WTC11 (cell line): Measurements from ENCODE around the gene GALP.

ENCODE experiments used
- ATF2 ChIP-seq: sonication (generic); formaldehyde crosslinking; IDR thresholded peaks from 2 replicates; pipeline ENCODE4 v1.8.1; 2022; ENCODE audit warnings: low read depth, missing genetic modification reagents, borderline replicate concordance
- E2F4 ChIP-seq: sonication (generic); formaldehyde crosslinking; IDR thresholded peaks from 2 replicates; pipeline ENCODE4 v1.8.1; 2022; ENCODE audit warnings: low read depth, mild to moderate bottlenecking, moderate library complexity, missing genetic modification reagents, borderline replicate concordance
- MXD4 ChIP-seq: fragments of 250-450 bp; sonication (Bioruptor Pico); IDR thresholded peaks from 2 replicates; pipeline ENCODE4 v1.8.0; 2021; ENCODE audit warnings: mild to moderate bottlenecking, moderate library complexity, borderline replicate concordance
- NFYB ChIP-seq: sonication (generic); formaldehyde crosslinking; conservative IDR thresholded peaks from 2 replicates; pipeline ENCODE4 v1.8.0; 2022; ENCODE audit warnings: low read depth, missing genetic modification reagents
- NR1H2 ChIP-seq: sonication (generic); formaldehyde crosslinking; IDR thresholded peaks from 2 replicates; pipeline ENCODE4 v1.9.0; 2021; ENCODE audit warnings: mild to moderate bottlenecking, moderate library complexity, missing genetic modification reagents
- TCF7 ChIP-seq: sonication (generic); formaldehyde crosslinking; IDR thresholded peaks from 2 replicates; pipeline ENCODE4 v1.8.0; 2022; ENCODE audit warnings: mild to moderate bottlenecking, low read depth, missing genetic modification reagents, moderate library complexity
- TF ChIP-seq, protein P1 (sequence below): fragments of 200-600 bp; IDR thresholded peaks from 2 replicates; pipeline ENCODE4 v1.8.0; 2022; ENCODE audit warnings: antibody characterized with exemption

GRCh38 chr19:56191711-56192110 lies 15.9 kb downstream of the GALP start:
- TF ChIP-seq NFYB (no peak), NR1H2 (CRISPR knock-in tag) (no peak), MXD4 (CRISPR knock-in tag) (no peak), ATF2 (CRISPR knock-in tag) (no peak), E2F4 (CRISPR knock-in tag) (no peak), TCF7 (CRISPR knock-in tag) (no peak)
- TF ChIP-seq, protein P1, sequence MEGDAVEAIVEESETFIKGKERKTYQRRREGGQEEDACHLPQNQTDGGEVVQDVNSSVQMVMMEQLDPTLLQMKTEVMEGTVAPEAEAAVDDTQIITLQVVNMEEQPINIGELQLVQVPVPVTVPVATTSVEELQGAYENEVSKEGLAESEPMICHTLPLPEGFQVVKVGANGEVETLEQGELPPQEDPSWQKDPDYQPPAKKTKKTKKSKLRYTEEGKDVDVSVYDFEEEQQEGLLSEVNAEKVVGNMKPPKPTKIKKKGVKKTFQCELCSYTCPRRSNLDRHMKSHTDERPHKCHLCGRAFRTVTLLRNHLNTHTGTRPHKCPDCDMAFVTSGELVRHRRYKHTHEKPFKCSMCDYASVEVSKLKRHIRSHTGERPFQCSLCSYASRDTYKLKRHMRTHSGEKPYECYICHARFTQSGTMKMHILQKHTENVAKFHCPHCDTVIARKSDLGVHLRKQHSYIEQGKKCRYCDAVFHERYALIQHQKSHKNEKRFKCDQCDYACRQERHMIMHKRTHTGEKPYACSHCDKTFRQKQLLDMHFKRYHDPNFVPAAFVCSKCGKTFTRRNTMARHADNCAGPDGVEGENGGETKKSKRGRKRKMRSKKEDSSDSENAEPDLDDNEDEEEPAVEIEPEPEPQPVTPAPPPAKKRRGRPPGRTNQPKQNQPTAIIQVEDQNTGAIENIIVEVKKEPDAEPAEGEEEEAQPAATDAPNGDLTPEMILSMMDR, result no peak
